Endothelial cell of umbilical vein (primary cell): ENCODE results near the gene CNTLN. TPM values are rescaled to one million over a fixed set of nuclear protein-coding genes. Genes with fewer than 3 reads are reported as not detected.

Experiments used
- BruUV-seq: library from RNA; stranded (reverse); fragments of 400-500 nt; replicated peaks from 2 replicates; lab custom pipeline; 2021; lab: Mats Ljungman, UMichigan
- CTCF ChIA-PET: fragments of 300-600, 350-600 bp; sonication (Branson Sonifier 250); formaldehyde crosslinking; loops from one replicate; lab custom pipeline; 2021; ENCODE audit warnings: antibody characterized with exemption, inconsistent platforms; lab: Charles Lee
- POLR2A ChIA-PET: fragments of 300-600, 350-600 bp; sonication (Branson Sonifier 250); formaldehyde crosslinking; loops from one replicate; lab custom pipeline; 2021; ENCODE audit warnings: antibody characterized with exemption, inconsistent platforms; lab: Charles Lee
- DNase-seq: peaks from one replicate; pipeline ENCODE4 v3.0.0-alpha.2; 2011; ENCODE audit warnings: low read depth, low spot score
- FAIRE-seq: peaks from 2 replicates; lab custom pipeline; 2011; peaks lifted over from hg19 to GRCh38; lab: Jason Lieb, UNC
- H2AFZ ChIP-seq: 2 replicates; pipeline ENCODE4 v1.6.0; 2012; ENCODE audit warnings: low read depth, low read length, control low read depth, inconsistent platforms
- H3K27ac ChIP-seq: 2 replicates; pipeline ENCODE4 v1.5.1; 2011; ENCODE audit warnings: low read depth, mild to moderate bottlenecking, control low read depth, low read length, moderate library complexity; ENCODE audit not compliant: insufficient read depth
- H3K27me3 ChIP-seq, 2 experiments: 2 replicates each; pipeline versions ENCODE4 v1.6.0 to v1.6.1; 2011; ENCODE audit warnings: low read length in 2 of 2, mixed read lengths in 1 of 2; ENCODE audit not compliant: control insufficient read depth in 2 of 2, insufficient read depth in 2 of 2
- H3K36me3 ChIP-seq, 2 experiments: 2 replicates in 1 of 2; 3 replicates in 1 of 2; pipeline ENCODE4 v1.5.1; 2011; ENCODE audit warnings: low read length in 2 of 2, mild to moderate bottlenecking in 1 of 2, moderate library complexity in 1 of 2; ENCODE audit not compliant: control insufficient read depth in 2 of 2, insufficient read depth in 2 of 2; ENCODE audit errors: extremely low read depth in 1 of 2
- H3K4me1 ChIP-seq: 3 replicates; pipeline ENCODE4 v1.5.1; 2011; ENCODE audit warnings: mild to moderate bottlenecking, low read length; ENCODE audit not compliant: control insufficient read depth, insufficient read depth; ENCODE audit errors: extremely low read depth
- H3K4me2 ChIP-seq: 2 replicates; pipeline ENCODE4 v1.6.1; 2011; ENCODE audit warnings: low read length, control low read depth, mixed read lengths; ENCODE audit not compliant: insufficient read depth
- H3K4me3 ChIP-seq, 3 experiments: fragments of 200-600 bp in 1 of 3; sonication (generic), shearing (Covaris generic) in 1 of 3; replicated peaks in 1 of 3; 2 replicates each; pipeline ENCODE4 v1.5.1; 2011 to 2016; ENCODE audit warnings: control low read depth in 3 of 3, low read length in 3 of 3, mild to moderate bottlenecking in 2 of 3, inconsistent platforms in 1 of 3, low read depth in 1 of 3, moderate library complexity in 1 of 3; ENCODE audit not compliant: insufficient read depth in 1 of 3
- H3K79me2 ChIP-seq: 2 replicates; pipeline ENCODE4 v1.6.0; 2012; ENCODE audit warnings: low read length, inconsistent platforms; ENCODE audit not compliant: control insufficient read depth, insufficient read depth
- H3K9ac ChIP-seq: replicated peaks from 2 replicates; pipeline ENCODE3; 2011; ENCODE audit warnings: low read length, control low read depth; ENCODE audit not compliant: insufficient read depth; ENCODE audit errors: extremely low read depth
- H3K9me1 ChIP-seq: replicated peaks from 3 replicates; pipeline ENCODE4 v1.6.0; 2011; ENCODE audit warnings: mild to moderate bottlenecking, low read length; ENCODE audit not compliant: control insufficient read depth, insufficient read depth; ENCODE audit errors: extremely low read depth
- H3K9me3 ChIP-seq: replicated peaks from 2 replicates; pipeline ENCODE4 v1.5.1; 2012; ENCODE audit warnings: low read length, inconsistent platforms; ENCODE audit not compliant: control insufficient read depth, insufficient read depth
- H4K20me1 ChIP-seq: replicated peaks from 2 replicates; pipeline ENCODE3; 2011; ENCODE audit warnings: mild to moderate bottlenecking, low read length; ENCODE audit not compliant: control insufficient read depth, insufficient read depth; ENCODE audit errors: extremely low read depth
- CTCF ChIP-seq, 2 donors: IDR thresholded peaks; 1 replicate in 1 of 2; 2 replicates in 1 of 2; pipeline ENCODE4 v1.5.1; 2011; ENCODE audit warnings: low read length in 2 of 2, mild to moderate bottlenecking in 2 of 2, moderate library complexity in 2 of 2, control low read depth in 1 of 2, inconsistent platforms in 1 of 2, low read depth in 1 of 2; ENCODE audit not compliant: insufficient read depth in 1 of 2; ENCODE audit errors: extremely low read depth in 1 of 2
- EZH2 ChIP-seq: IDR thresholded peaks from 2 replicates; pipeline ENCODE4 v1.6.1; 2012; ENCODE audit warnings: borderline replicate concordance, low read depth, mild to moderate bottlenecking, moderate library complexity, low read length, inconsistent platforms; ENCODE audit not compliant: severe bottlenecking
- FOS ChIP-seq: IDR thresholded peaks from 2 replicates; pipeline ENCODE4 v1.6.1; 2011; ENCODE audit warnings: mild to moderate bottlenecking, low read length, moderate library complexity, borderline replicate concordance; ENCODE audit not compliant: insufficient read depth
- GATA2 ChIP-seq: IDR thresholded peaks from 2 replicates; pipeline ENCODE4 v1.7.0; 2011; ENCODE audit warnings: low read depth, mild to moderate bottlenecking, moderate library complexity, mixed read lengths, low read length; ENCODE audit not compliant: insufficient read length, insufficient read depth
- JUN ChIP-seq: IDR thresholded peaks from 2 replicates; pipeline ENCODE4 v1.6.1; 2011; ENCODE audit warnings: borderline replicate concordance, low read depth; ENCODE audit not compliant: insufficient read length, insufficient read depth
- MAX ChIP-seq: IDR thresholded peaks from 2 replicates; pipeline ENCODE4 v1.6.1; 2011; ENCODE audit not compliant: insufficient read depth, insufficient read length
- MYC ChIP-seq: IDR thresholded peaks from one replicate; pipeline ENCODE4 v1.6.1; 2011; ENCODE audit warnings: mild to moderate bottlenecking, low read depth, low read length
- POLR2A ChIP-seq: IDR thresholded peaks from 2 replicates; pipeline ENCODE4 v1.6.1; 2012; ENCODE audit warnings: low read depth, mild to moderate bottlenecking, control low read depth, low read length
- POLR2AphosphoS5 ChIP-seq: IDR thresholded peaks from 2 replicates; pipeline ENCODE4 v1.6.1; 2012; ENCODE audit warnings: low read depth, mild to moderate bottlenecking, control low read depth, low read length, moderate library complexity; ENCODE audit not compliant: insufficient read depth
- dilution Hi-C: fragments of 300-500 bp; cut with MboI; formaldehyde crosslinking; loops from one replicate; pipeline ENCODE4 v1.15.0; 2019; ENCODE audit warnings: low sequenced_read_pairs; ENCODE audit not compliant: extremely low pct_ligation_motif_present
- intact Hi-C: fragments of 100-400 bp; cut with micrococcal nuclease; formaldehyde crosslinking; loops from one replicate; pipeline ENCODE4 v1.10.0; 2022
- polyA plus RNA-seq, 4 experiments: library from polyadenylated mRNA; depleted of rRNA in 3 of 4; stranded (reverse) in 3 of 4; unstranded in 1 of 4; fragments of >200 nt; gene quantifications; 2 replicates each; pipeline versions ENCODE4 v1.2.1 to v1.2.3, GENCODE V29; 2011 to 2012; ENCODE audit warnings: missing spikeins in 1 of 4
- total RNA-seq: library from RNA; stranded (reverse); gene quantifications from 2 replicates; pipeline ENCODE4 v1.2.3, GENCODE V29; 2021

Gene CNTLN
- total and polyA plus RNA-seq, 2 donors (not counting 3 experiments of a cell fraction or from before 2014, with no cell fraction given), result 3.5 to 15.8 TPM

DNA sequence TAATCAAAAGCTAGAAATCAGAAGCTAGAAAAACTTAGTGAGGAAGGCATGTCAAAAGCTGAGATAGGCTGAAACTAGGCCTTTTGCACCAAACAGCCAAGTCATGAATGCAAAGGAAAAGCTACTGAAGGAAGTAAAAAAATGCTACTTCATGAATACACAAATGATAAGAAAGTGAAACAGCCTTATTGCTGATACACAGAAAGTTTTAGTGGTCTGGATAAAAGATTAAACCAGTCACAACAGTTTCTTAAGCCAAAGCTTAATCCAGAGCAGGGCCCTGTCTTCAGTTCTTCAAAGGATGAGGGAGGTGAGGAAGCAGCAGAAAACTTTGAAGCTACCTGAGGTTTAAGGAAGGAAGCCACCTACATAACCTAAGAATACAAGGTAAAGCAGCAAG, 341.6 kb downstream of the CNTLN start:
- no peak overlapping the region for H3K4me2 ChIP-seq
- intact Hi-C loops (no loop called here), dilution Hi-C loops (no loop called here)
- BruUV-seq, result no TSS peak
- DNase-seq (no peak), FAIRE-seq (no peak)
- no peaks in the 10 kb centered on the region for H3K36me3 ChIP-seq
- H3K9ac ChIP-seq, result no peak overlapping the region
- H4K20me1 ChIP-seq, result no peaks in the 10 kb centered on the region
- no peaks in the 10 kb centered on the region for H3K4me1 ChIP-seq
- H3K9me1 ChIP-seq, result no peaks in the 10 kb centered on the region
- ChIA-PET POLR2A (no interaction called here), CTCF (no interaction called here)
- no peaks in the 10 kb centered on the region for H3K27me3 ChIP-seq
- no peaks in the 10 kb centered on the region for H3K79me2 ChIP-seq
- no peak overlapping the region for H2AFZ ChIP-seq
- no peak overlapping the region for H3K27ac ChIP-seq
- no peaks in the 10 kb centered on the region for H3K9me3 ChIP-seq
- no peak overlapping the region for H3K4me3 ChIP-seq
- TF ChIP-seq CTCF (IDR thresholded peaks at IDR 0.05; ENCODE audit: extremely low read depth in 1 of 2, insufficient read depth in 1 of 2, low read depth in 1 of 2, low read length in 2 of 2) (no peak), EZH2 (no peak), MAX (no peak), FOS (no peak), JUN (no peak), POLR2AphosphoS5 (no peak), GATA2 (no peak), MYC (no peak), POLR2A (no peak)
